ENCODE data around the gene BSPH1. TPM values are rescaled to one million over a fixed set of nuclear protein-coding genes. Genes with fewer than 3 reads are reported as not detected.
"Not testable (repeated sequence)": the region's sequence is repeated elsewhere in the genome, so short reads cannot be mapped to it uniquely, and the experiment has no call there.

BSPH1 gene
- total RNA-seq, 1 donor from 2014 or later: not detected

- H3K9me3 ChIP-seq (ENCODE audit: control insufficient read depth in 3 of 3, low read length in 3 of 3); H3K9ac ChIP-seq (ENCODE audit: low read depth in 1 of 3, low read length in 3 of 3); H3K27ac ChIP-seq (ENCODE audit: low read depth, low read length); H3K4me1 ChIP-seq (ENCODE audit: control insufficient read depth in 3 of 3, insufficient read depth in 3 of 3, low read length in 3 of 3); H3K36me3 ChIP-seq (ENCODE audit: control insufficient read depth in 3 of 3, insufficient read depth in 3 of 3, low read length in 3 of 3); H3K4me3 ChIP-seq (ENCODE audit: low read length in 3 of 3); H3K27me3 ChIP-seq (ENCODE audit: control insufficient read depth in 3 of 3, insufficient read depth in 3 of 3, low read length in 3 of 3): not testable (repeated sequence)
These were observed 42.0 kb downstream of the BSPH1 start for GRCh38 chr19:47949852-47950521.

GRCh38 chr19:47928581-47928980 lies 63.4 kb downstream of the BSPH1 start:
- not testable (repeated sequence) for H3K36me3 ChIP-seq (ENCODE audit: control insufficient read depth in 3 of 3, insufficient read depth in 3 of 3, low read length in 3 of 3); H3K4me3 ChIP-seq (ENCODE audit: low read length in 3 of 3); H3K4me1 ChIP-seq (ENCODE audit: control insufficient read depth in 3 of 3, insufficient read depth in 3 of 3, low read length in 3 of 3); H3K27ac ChIP-seq (ENCODE audit: low read depth, low read length); H3K27me3 ChIP-seq (ENCODE audit: control insufficient read depth in 3 of 3, insufficient read depth in 3 of 3, low read length in 3 of 3); H3K9ac ChIP-seq (ENCODE audit: low read depth in 1 of 3, low read length in 3 of 3); H3K9me3 ChIP-seq (ENCODE audit: control insufficient read depth in 3 of 3, low read length in 3 of 3)

GRCh38 chr19:47920107-47920506 lies 71.9 kb downstream of the BSPH1 start:
- not testable (repeated sequence) for H3K36me3 ChIP-seq (ENCODE audit: control insufficient read depth in 3 of 3, insufficient read depth in 3 of 3, low read length in 3 of 3); H3K4me1 ChIP-seq (ENCODE audit: control insufficient read depth in 3 of 3, insufficient read depth in 3 of 3, low read length in 3 of 3); H3K27me3 ChIP-seq (ENCODE audit: control insufficient read depth in 3 of 3, insufficient read depth in 3 of 3, low read length in 3 of 3); H3K9ac ChIP-seq (ENCODE audit: low read depth in 1 of 3, low read length in 3 of 3); H3K4me3 ChIP-seq (ENCODE audit: low read length in 3 of 3); H3K27ac ChIP-seq (ENCODE audit: low read depth, low read length); H3K9me3 ChIP-seq (ENCODE audit: control insufficient read depth in 3 of 3, low read length in 3 of 3)

Other genes starting within 250 kb of the BSPH1 start
- gene NOP53, start 246.6 kb downstream of the BSPH1 start, total RNA-seq: 93.9 TPM
- gene SELENOW, start 213.5 kb downstream of the BSPH1 start, total RNA-seq: 450 TPM
- gene TPRX1, start 187.6 kb downstream of the BSPH1 start, total RNA-seq: not detected
- not detected for gene CRX, start 170.2 kb downstream of the BSPH1 start, total RNA-seq
- not detected for gene TPRX2, start 132.9 kb downstream of the BSPH1 start, total RNA-seq
- gene SULT2A1, start 105.9 kb downstream of the BSPH1 start, total RNA-seq: not detected
- gene ELSPBP1, start 2.5 kb upstream of the BSPH1 start, total RNA-seq: not detected
- not detected for gene CABP5, start 51.9 kb upstream of the BSPH1 start, total RNA-seq
- gene PLA2G4C, start 118.6 kb upstream of the BSPH1 start, total RNA-seq: 33.9 TPM
- gene LIG1, start 178.2 kb upstream of the BSPH1 start, total RNA-seq: 14.6 TPM
- 1.6 TPM for gene ZSWIM9, start 178.5 kb upstream of the BSPH1 start, total RNA-seq